ENCODE results near the gene HSD17B8.

Gene HSD17B8

DNA sequence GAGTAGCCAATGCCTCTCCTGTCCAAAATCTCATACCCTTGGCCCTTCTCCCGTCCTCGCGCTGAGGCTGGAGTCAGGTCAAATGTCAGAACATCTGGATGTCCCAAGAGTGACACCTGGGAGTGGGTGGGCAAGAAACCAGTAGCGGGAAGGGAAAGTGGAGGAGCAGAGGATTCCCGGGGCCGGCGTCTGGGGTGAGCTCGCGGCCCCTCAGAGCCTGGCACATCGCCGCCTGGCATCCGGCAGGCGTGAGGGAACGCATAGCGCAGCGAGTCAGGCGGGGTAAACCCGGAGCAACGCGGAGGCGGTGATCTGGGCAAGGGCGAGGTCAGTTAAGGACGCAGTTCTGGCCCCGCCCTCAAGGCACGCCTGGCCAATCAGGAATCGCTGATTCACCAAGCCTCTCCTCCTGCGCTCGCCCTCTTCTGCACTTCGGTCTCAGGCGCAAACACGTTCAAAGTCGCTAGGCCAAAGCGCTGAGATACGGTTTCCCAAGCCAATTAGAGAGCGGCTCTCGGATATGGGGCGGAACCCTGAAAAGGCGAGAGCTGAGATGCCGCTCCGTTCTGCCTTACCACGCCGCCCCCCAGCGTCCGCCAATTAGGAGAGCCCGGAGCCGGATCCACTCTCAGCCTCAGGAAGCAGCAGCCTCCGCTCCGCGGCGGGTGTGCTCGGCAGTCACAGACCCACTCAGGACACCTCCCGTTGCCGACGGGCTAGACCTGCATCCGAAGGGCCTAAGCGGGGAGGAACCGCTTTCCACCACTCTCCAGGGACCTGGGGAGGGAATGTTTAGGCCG, 44.7 kb downstream of the HSD17B8 start:
- DNase-seq, result peak; percentile 99

DNA sequence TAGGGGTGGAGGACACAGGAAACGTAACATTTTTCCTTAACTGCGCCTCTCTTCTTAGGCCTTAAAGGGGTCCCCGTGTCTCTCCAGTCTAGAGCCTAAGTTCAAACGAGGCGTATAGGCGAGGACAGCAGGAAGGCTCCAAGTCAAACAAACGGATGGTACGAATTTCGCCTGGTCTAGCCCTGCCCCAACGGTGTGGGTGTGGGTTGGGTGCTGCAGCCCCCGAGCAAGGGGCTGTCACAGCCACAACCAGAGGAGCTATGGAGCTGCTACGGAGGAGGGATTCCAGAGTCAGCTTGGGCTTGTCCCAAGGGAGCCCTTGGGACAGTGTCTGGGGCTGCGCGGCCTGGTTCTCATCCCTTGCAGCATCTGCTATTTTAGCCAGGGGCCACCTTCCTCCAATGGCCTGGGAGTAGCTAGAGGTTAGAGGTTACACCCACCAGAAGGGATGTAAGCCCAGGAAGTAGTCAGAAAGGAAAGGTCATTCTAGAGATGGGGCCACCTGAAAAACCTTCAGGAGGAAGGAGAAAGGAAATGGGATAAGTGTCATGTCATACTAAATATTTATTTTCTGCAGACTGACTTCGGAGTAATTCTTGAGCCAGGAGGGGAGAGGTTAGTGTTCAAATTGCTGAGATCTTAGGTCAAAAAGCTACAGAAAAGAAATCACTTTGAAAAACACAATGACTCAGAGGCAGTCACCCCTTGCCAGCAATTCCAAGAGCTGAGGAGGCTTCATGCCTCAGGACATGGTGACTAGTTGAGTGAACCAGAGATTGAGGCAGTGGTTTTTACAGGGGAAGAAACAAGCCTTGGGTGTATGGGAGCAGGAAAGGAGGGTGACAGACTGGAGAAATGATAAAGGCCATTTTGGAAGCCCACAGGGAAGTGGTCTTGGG, 45.5 kb downstream of the HSD17B8 start:
- DNase-seq, result no peak

DNA sequence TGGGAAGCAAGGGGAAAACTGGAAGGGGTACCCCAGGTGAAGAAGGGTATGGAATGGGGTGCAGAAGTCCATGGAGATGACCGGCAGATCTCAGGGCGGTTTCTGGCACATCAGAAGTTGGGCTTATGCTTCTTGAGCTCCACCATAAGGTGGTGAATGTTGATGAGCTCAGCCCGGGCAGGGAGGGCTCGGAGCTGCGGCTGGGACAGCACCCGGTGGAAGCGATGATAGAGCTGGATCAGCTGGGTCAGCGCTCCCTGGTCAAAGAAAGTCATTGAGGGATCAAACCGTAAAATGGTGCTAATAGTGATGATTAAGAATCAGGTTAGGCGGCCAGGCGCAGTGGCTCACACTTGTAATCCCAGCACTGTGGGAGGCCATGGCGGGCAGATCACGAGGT, 46.3 kb downstream of the HSD17B8 start:
- DNase-seq, result no peak

- DNase-seq, result no peak
Measured at GRCh38 chr6:33251395-33252012, 47.0 kb downstream of the HSD17B8 start.

GRCh38 chr6:33252759-33253158, 48.3 kb downstream of the HSD17B8 start:
- DNase-seq, result no peak

GRCh38 chr6:33254591-33254990, 50.1 kb downstream of the HSD17B8 start:
- no peak for DNase-seq

Measured in NCI-H748 treated with DMSO at 0.1 percent for 48 hours (cell line).